NCI-H187 treated with DMSO at 0.1 percent for 48 hours (cell line): ENCODE data around the gene GRIFIN.

Experiments used
- DNase-seq: peaks from one replicate; lab custom pipeline; 2025; lab: John Stamatoyannopoulos, UW

Gene GRIFIN

DNA sequence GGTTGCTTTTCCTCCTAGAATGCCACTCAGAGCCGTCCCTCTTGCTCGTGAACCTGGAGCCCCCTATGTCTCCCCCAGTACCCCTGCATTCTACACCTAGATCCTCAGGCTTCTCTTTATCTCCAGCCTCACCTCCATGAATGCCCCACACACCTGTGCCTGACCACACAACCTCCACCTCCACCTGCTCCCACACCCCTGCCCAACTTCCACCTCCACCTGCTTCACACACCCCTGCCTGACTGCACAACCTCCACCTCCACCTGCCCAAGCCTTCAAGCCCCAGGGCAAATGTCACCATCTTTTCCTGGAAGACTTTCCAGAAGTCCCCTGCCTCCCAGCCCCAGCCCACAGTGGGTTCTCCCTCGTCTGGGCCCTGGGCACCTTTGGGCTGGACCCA, 36.5 kb upstream of the GRIFIN start:
- no peak for DNase-seq

GRCh38 chr7:2512179-2512661, 36.0 kb upstream of the GRIFIN start:
- no peak for DNase-seq

DNA sequence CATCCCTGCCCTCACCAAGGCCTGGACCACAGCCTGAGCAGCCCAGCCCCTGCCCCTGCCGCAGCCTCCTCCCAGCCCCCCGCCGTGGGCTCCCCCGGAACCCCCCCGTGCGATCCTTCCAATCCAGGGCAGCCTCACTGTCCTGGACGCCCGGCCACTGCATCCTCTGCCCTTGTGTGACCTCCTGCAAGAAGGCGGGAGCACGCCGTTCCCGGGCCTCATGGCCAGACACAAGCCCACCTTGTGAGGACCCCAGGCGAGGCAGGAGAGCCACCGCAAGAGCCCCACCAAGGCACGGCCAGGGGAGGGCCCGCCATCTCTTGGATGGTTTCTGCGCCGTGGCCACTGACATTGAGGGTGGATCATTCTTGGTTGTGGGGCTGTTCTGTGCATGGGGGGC, 35.6 kb upstream of the GRIFIN start:
- no peak for DNase-seq

- no peak for DNase-seq
Observed at GRCh38 chr7:2510909-2511768, 34.9 kb upstream of the GRIFIN start.

GRCh38 chr7:2510130-2510776, 34.1 kb upstream of the GRIFIN start:
- DNase-seq, result no peak

DNA sequence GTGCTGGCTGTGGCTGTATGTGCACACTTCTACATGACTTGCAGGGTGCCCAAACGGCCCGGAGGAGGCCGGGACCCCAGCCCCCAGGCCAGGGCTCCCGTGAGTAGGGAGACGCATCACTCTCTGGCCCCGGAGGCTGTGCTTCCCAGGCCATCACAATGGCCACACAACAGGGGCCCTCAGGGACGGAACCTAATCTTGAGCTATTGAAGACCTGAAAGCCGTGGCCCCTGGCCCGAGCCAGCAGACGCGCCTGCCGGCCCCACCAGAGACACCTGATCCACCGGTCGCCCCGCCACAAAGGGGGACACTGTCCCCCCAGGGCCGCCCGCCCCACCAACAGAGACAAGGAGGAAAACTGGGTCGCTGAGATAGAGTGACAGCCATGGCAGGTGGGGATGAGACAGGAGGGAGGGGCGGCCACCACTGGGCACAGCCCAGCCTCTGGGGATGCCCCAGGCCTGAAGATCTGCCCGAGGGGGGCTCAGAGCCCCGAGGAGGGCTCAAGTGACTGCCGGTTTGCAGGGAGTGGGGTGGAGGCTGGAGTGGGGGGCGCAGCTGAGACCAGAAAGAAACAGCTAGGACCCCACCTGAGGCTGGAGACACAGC, 33.2 kb upstream of the GRIFIN start:
- DNase-seq, result no peak

GRCh38 chr7:2508327-2509215, 32.4 kb upstream of the GRIFIN start:
- DNase-seq, result peak; percentile 81

GRCh38 chr7:2507917-2508306, 31.7 kb upstream of the GRIFIN start:
- no peak for DNase-seq

DNA sequence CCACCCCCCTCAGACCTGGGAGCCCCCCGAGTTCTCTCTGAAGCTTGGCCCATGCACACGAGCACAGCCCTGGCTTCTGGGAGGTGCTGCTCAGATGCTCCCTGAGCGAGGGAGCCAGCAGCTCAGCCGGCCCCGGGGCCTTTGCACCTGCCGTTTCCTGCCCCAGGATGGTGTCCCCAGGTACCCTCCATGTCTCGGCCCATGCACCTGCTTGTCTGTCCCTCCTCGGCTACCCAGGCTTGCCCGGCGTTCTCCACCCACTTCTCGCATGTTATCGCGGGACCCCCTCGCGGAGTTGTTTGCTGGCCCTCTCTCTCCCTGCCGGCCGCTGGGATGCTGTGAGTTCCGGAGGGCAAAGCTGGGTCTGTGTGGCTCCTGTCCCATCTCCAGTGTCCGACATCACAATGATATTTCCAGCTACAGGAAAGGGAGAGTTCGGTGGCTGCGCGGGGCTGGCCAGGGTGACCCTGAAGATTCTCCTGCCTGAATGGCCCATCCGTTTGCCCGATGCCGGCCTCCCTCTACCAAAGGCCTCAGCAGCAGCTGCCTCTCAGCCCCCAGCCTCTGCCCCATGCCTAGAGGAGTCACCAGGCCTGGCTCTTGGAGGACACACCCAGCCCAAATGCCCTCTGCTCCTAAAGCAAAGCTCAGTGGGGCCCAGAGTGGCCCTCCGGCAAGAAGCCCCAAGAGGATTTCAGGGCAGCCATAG, 31.2 kb upstream of the GRIFIN start:
- no peak for DNase-seq

DNA sequence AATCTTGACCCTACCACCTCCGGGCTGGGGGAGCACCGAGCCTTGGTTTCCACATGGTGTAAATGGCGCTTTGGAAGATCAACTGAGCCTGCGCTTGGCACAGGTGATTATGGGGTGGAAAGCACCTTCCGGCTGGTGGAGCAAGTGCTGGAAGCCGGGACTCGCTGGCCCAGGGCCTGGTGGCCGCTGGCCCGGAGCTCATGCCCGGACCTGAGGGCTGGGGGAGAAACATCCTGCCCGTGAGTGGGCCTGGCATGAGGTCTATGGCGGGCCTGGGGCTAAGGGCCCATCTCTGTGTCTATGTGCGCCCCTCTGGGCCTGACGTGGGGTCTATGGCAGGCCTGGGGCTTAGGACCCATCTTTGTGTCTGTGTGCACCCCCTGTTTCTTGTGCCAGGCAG, 29.2 kb upstream of the GRIFIN start:
- no peak for DNase-seq

DNA sequence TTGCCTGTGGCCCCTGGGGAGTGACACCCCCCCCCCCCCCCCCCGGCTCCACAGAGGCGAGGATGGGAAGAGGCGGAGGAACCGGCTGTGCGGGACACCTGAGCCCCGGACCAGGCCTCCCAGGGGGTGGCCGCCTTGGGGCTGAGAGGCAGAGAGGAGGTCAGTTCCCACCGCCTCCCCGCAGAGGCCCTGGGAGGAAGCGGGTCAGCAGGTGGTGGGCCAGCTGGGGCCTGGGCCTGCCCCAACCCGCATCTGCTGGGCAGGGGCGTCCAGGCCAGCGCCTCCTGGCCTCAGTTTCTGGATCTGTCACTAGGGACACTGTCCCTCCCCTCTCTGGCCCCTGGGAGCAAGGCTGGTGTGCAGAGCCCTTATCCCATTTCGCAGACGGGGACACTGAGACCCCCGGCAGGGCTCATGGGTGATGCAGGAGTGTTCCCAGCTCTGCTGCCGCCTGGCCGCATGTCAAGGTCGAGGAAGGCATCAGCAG, 28.7 kb upstream of the GRIFIN start:
- no peak for DNase-seq

DNA sequence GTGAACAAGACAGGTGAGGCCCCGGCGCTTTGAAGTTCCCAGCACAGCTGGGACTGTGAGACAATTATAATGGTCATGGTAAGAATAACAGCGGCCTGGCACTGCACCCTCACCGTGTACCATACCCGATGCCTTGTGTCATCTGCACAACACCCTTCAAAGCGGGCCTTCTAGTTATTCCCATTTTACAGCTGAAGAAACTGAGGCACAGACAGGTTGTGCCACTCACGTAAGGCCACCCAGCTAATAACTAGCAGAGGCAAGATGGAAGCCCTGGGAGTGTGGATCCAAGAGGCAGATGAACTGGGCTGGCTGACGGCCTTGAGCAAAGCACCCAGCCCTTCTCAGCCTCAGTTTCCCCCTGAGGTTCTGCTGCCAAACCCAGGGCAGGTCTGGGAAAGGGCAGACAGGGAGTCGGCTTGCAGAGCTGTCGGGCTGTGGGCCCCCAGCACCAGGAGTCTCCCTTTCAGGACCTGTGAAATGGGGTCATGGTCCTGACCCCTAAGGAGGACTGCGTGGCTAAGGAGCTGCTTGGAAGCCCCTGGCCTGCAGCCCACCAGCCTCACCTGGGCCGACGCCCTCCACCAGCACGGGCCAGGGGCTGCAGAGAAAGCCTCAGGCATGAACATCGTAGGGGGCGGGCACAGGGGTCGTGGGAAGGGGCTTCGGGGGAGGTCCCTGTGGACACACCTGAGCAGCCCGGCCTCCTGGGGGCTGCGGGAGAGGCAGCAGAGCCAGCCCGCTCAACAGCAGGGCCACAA, 28.1 kb upstream of the GRIFIN start:
- no peak for DNase-seq

DNA sequence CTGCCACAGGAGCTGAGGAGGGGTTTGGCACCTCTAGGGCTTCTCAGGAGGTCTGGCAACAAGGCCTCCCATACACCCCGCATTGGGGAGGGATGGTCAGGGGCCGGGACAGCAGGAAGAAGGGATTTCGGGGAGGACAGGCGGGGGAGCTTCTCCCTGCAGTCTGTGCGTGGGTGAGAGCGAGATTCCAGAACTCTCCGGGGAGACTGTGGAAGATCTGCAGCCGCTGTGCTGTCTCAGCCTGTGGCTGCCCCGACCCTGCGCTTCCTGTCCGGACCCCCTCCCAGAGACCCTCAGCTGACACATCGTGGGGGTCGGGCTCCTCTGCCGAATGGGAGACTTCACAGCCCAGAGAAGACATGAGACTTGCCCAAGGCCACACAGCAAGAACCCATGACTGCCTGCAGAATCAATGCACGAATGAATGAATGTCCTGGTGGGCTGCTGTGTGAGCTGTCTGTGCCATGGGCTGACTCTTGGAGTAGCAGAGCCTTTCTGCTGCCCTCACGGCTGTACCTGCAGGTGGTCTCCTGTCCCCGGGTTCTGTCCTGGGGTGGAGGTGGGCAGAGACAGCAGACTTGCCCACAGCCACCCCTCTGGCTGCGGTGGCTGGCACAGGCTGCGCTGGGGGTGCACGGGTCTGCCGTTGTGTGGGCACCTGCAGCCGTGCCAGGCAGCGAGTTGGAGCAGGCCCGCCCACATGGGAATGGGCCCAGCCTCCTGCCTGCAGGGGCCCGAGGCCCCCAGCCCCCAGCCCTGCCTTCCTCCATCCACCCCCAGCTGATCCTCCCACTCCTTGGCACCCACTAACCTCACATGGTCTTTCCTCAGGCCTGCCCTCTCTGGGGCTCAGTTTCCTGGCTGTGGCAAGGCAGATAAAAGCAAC, 27.1 kb upstream of the GRIFIN start:
- DNase-seq, result no peak

DNA sequence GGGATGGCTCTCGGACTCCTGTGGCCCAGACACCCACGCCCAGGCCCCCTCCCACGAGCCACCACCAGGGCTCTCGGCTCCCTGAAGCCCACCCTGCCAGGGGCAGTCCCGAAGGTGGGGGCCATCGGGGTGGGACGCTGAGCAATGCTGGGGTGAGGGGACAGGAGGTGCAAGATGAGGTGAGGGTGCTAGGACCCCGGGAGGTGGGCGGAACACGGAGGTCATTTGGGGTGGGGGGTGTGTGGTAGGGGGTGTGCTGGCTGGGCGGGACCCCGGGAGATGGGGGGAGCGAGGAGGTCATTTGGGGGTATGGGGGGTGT, 26.4 kb upstream of the GRIFIN start:
- no peak for DNase-seq

DNA sequence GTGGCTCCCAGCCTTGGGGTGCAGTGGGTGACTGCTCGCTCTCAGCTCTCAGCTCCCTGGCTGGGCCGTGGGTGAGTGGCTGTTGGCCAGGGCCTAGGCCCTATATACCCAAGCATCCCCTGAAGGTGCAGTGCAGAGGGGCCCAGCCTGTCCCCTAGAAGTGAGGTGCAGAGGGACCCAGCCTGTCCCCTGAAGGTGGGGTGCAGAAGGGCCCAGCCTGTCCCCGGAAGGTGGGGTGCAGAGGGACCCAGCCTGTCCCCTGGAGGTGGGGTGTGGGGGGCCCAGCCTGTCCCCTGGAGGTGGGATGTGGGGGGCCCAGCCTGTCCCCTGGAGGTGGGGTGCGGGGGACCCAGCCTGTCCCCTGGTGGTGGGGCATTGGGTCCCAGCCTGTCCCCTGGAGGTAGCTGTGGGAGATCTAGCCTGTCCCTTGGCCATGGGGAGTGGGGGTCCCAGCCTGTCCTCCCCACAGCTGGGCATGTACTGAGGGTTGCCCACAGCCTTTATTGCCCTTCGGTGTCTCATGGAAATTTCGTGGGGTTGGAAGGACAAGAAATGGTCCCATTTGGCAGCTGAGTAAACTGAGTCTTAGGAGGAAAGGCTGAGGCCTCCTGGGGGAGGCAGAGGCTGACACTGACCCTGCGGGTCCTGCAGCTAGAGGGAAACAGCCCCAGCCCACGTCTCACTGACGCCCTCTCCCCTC, 25.9 kb upstream of the GRIFIN start:
- no peak for DNase-seq

DNA sequence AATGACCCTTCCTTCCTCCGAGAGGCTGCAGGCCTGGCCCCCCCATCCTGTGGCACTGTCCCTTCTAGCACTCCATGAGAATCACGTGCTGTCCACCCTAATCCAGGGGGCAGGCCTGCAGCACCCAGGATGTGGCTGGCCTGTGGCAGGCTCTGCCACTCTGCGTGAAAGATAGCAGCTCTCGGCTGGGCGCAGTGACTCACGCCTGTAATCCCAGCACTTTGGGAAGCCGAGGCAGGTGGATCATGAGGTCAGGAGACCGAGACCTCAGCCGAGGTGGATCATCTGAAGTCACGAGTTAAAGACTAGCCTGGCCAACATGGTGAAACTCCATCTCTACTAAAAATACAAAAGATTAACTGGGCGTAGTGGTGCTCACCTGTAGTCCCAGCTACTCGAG, 24.5 kb upstream of the GRIFIN start:
- no peak for DNase-seq

- DNase-seq, result no peak
Observed at GRCh38 chr7:2499719-2500430, 23.7 kb upstream of the GRIFIN start.

DNA sequence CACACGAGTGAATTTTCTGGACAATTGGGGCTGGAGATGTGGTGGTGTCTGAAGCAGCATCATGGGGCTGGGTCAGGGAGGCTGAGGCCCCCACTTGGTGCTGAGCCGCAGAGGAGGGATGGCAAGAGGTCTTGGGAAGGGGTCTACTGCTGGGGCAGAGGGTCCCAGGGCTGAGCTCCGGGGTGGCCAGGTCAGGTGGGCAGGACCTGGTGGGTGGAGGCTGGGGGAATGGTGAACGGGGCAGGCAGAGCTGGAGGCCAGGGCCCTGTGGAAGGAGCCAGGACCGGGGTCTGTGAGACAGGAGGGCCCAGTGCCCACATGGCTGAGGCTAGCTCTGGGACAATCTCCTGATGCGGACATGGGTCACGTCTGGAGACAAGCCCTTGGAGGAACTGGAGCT, 23.0 kb upstream of the GRIFIN start:
- DNase-seq, result no peak
